ENCODE results near the gene EFCAB6.

EFCAB6 gene

DNA sequence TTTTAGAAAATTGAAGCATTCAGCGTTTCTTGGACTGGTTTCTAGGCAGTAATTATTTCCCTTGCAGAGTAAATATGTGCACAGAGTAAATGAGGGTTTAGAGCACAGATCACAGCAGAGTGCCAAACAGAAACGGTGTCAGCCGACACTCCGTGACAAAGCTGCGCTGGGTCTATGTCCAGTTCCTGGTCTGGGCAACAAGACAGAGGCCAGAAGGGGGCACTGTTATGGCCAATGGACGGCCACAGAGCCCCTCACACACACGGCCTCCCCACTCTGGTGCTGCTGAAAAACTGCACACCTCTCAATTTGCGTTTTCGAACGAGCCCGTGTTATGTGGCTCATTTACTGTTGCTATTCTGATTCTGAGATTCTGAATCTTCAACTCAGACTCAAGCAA is 219.6 kb downstream of the EFCAB6 start:
- Histone ChIP-seq H3K4me1 (ENCODE audit: insufficient read depth, low read length) (no peaks in the 10 kb centered on the region), H3K27ac (ENCODE audit: low read depth, low read length) (no peak overlapping the region), H3K4me3 (ENCODE audit: low read length) (no peak overlapping the region), H3K9me3 (ENCODE audit: insufficient read depth, low read depth, low read length) (0 out of 2 replicates have a peak, but pooled peaks cover 1% of the 10 kb centered on the region), H3K27me3 (ENCODE audit: insufficient read depth, low read length) (no peaks in the 10 kb centered on the region), H3K36me3 (ENCODE audit: insufficient read depth, low read length) (no peaks in the 10 kb centered on the region), H3K9ac (ENCODE audit: low read depth, low read length) (no peak overlapping the region)
- 77% methylated on average over 11 of the region's 11 CpGs for WGBS

DNA sequence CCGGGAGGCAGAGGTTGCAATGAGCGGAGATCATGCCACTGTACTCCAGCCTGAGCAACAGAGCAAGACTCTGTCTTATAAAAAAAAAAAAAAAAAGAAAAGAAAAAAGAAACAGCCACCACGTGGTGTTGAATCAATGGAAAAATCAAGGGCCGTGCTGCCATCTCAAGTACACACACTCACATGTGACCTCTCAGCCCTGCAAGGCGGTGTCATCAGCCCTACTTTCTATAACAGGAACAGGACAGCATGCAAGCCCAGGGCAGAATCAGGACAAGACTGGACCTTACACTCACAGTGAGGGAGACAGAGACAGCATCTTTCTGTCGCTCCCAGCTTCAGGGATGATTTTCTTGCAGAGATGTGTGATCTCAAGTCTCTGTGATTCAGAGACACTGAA is 220.7 kb downstream of the EFCAB6 start:
- Histone ChIP-seq H3K4me3 (ENCODE audit: low read length) (no peak overlapping the region), H3K4me1 (ENCODE audit: insufficient read depth, low read length) (no peaks in the 10 kb centered on the region), H3K27me3 (ENCODE audit: insufficient read depth, low read length) (no peaks in the 10 kb centered on the region), H3K36me3 (ENCODE audit: insufficient read depth, low read length) (no peaks in the 10 kb centered on the region), H3K9ac (ENCODE audit: low read depth, low read length) (no peak overlapping the region), H3K27ac (ENCODE audit: low read depth, low read length) (no peak overlapping the region), H3K9me3 (ENCODE audit: insufficient read depth, low read depth, low read length) (0 out of 2 replicates have a peak, but pooled peaks cover 5% of the 10 kb centered on the region)
- 96% methylated on average over 6 of the region's 6 CpGs for WGBS

DNA sequence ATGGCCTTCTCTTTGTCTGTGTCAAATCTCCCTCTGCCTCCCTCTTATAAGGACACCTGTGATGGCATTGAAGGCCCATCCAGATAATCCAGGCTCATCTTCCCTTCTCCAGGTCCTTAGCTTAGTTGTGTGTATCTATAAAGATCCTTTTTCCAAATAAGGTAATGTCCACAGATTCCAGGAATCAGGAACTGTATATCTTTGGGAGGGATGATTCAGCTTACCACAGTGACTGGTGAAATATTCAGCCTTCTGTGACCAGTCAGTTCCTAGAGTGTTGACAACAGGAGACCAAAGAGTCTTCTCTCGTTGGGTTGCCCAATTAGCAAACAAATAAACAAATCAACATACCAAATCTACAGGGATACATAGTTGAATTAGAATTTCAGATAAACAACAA is 224.5 kb downstream of the EFCAB6 start:
- H3K36me3 ChIP-seq (ENCODE audit: insufficient read depth, low read length) = no peaks in the 10 kb centered on the region
- no peak overlapping the region for H3K27ac ChIP-seq (ENCODE audit: low read depth, low read length)
- no peak overlapping the region for H3K9ac ChIP-seq (ENCODE audit: low read depth, low read length)
- no peaks in the 10 kb centered on the region for H3K4me1 ChIP-seq (ENCODE audit: insufficient read depth, low read length)
- H3K4me3 ChIP-seq (ENCODE audit: low read length) = no peak overlapping the region
- H3K9me3 ChIP-seq (ENCODE audit: insufficient read depth, low read depth, low read length) = peaks cover 16% of the 10 kb centered on the region; the same call in 1 of the 2 replicates
- 50% methylated on average over 1 of the region's 1 CpG for WGBS
- H3K27me3 ChIP-seq (ENCODE audit: insufficient read depth, low read length) = no peaks in the 10 kb centered on the region

DNA sequence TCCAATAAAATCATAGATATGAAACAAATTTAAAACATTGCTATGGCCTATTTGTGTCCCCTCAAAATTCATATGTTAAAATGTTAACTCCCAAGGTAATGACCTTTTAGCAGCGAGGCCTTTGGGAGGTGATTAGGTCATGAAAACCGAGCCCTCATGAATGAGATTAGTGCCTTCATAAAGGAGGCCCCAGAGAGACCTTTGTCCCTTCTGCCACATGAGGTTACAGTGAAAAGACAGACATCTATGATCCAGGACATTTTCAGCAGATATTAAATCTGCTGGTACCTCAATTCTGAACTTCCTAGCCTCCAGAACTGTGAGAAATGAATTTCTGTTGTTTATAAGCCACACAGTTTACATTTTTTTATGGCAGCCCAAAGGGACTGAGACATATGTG is 228.6 kb downstream of the EFCAB6 start:
- no peak overlapping the region for H3K4me3 ChIP-seq (ENCODE audit: low read length)
- no peaks in the 10 kb centered on the region for H3K4me1 ChIP-seq (ENCODE audit: insufficient read depth, low read length)
- 76% methylated on average over 2 of the region's 2 CpGs for WGBS
- H3K27me3 ChIP-seq (ENCODE audit: insufficient read depth, low read length) = no peaks in the 10 kb centered on the region
- H3K36me3 ChIP-seq (ENCODE audit: insufficient read depth, low read length) = no peaks in the 10 kb centered on the region
- no peak overlapping the region for H3K27ac ChIP-seq (ENCODE audit: low read depth, low read length)
- peaks cover 16% of the 10 kb centered on the region; the same call in 1 of the 2 replicates for H3K9me3 ChIP-seq (ENCODE audit: insufficient read depth, low read depth, low read length)
- no peak overlapping the region for H3K9ac ChIP-seq (ENCODE audit: low read depth, low read length)

DNA sequence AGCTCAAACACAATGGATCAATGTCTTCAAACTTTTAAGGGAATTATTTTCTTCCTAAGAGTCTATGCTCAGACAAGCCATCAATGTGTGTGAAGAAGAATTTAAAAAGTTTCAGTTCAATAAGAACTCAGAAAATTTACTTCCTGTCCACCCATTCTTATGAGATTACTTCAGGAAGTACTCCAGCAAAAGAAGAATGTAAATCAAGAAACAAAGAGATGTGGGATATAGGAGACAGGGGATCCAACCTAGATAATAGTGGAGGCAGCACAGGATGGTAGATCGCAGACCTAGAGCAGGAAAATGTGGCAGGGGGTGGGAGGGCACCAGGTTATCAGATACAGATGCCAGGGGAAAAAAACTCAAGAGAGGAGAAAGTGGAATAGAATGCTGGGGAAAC is 229.7 kb downstream of the EFCAB6 start:
- Histone ChIP-seq H3K27me3 (ENCODE audit: insufficient read depth, low read length) (no peaks in the 10 kb centered on the region), H3K4me1 (ENCODE audit: insufficient read depth, low read length) (no peaks in the 10 kb centered on the region), H3K4me3 (ENCODE audit: low read length) (no peak overlapping the region), H3K9me3 (ENCODE audit: insufficient read depth, low read depth, low read length) (peaks cover 14% of the 10 kb centered on the region; the same call in 1 of the 2 replicates), H3K36me3 (ENCODE audit: insufficient read depth, low read length) (no peaks in the 10 kb centered on the region), H3K9ac (ENCODE audit: low read depth, low read length) (no peak overlapping the region), H3K27ac (ENCODE audit: low read depth, low read length) (no peak overlapping the region)
- 88% methylated on average over 1 of the region's 1 CpG for WGBS

DNA sequence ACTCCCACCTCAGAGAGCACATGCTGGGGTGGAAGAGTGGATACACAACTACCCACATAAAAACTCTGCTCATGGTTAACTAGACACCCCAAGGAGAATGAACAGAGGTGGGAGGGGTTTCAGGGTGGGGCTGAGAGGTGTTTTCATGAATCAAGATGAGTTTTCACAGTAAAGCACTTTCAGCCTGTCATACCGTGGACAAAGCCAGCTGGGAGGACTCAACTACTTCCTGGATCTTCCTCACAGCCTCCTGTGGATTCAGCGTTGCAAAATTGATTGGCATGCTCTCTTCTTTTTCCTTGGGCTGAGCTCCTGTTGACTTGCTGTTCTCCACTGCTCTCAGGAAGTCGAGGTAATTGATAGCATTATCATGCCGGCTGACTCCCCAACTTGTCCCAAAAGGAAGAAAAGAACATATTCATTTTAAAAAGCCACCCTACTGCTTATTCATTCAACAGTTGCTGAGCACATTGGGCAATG is 231.8 kb downstream of the EFCAB6 start:
- no peaks in the 10 kb centered on the region for H3K36me3 ChIP-seq (ENCODE audit: insufficient read depth, low read length)
- no peaks in the 10 kb centered on the region for H3K4me1 ChIP-seq (ENCODE audit: insufficient read depth, low read length)
- H3K9me3 ChIP-seq (ENCODE audit: insufficient read depth, low read depth, low read length) = peaks cover 11% of the 10 kb centered on the region; the same call in 1 of the 2 replicates
- H3K27ac ChIP-seq (ENCODE audit: low read depth, low read length) = no peak overlapping the region
- no peaks in the 10 kb centered on the region for H3K27me3 ChIP-seq (ENCODE audit: insufficient read depth, low read length)
- H3K4me3 ChIP-seq (ENCODE audit: low read length) = no peak overlapping the region
- H3K9ac ChIP-seq (ENCODE audit: low read depth, low read length) = no peak overlapping the region
- WGBS = 51% methylated on average over 4 of the region's 4 CpGs

DNA sequence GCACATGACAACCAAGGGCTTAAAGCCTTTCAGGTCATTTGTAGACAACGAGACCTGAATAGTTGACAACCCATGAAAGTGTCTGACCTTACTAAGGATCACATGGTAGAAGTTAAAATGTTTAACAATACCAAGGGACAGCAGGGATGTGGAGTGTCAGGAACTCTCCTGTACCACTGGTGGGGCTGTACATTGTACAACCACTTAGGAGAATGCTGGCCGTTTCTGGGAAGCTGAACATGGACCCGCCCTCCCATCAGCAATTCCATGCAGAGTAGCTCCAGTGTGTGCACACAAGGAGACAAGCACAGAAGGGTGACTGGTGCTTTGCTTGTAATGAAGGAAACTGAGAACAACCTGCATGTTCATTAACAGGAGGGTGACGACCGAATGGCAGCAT is 237.4 kb downstream of the EFCAB6 start:
- H3K27ac ChIP-seq (ENCODE audit: low read depth, low read length) = no peak overlapping the region
- no peaks in the 10 kb centered on the region for H3K27me3 ChIP-seq (ENCODE audit: insufficient read depth, low read length)
- WGBS = 90% methylated on average over 3 of the region's 5 CpGs
- no peak overlapping the region for H3K9ac ChIP-seq (ENCODE audit: low read depth, low read length)
- no peaks in the 10 kb centered on the region for H3K9me3 ChIP-seq (ENCODE audit: insufficient read depth, low read depth, low read length)
- H3K36me3 ChIP-seq (ENCODE audit: insufficient read depth, low read length) = no peaks in the 10 kb centered on the region
- no peak overlapping the region for H3K4me3 ChIP-seq (ENCODE audit: low read length)
- H3K4me1 ChIP-seq (ENCODE audit: insufficient read depth, low read length) = 0 out of 2 replicates have a peak, but pooled peaks cover 3% of the 10 kb centered on the region

DNA sequence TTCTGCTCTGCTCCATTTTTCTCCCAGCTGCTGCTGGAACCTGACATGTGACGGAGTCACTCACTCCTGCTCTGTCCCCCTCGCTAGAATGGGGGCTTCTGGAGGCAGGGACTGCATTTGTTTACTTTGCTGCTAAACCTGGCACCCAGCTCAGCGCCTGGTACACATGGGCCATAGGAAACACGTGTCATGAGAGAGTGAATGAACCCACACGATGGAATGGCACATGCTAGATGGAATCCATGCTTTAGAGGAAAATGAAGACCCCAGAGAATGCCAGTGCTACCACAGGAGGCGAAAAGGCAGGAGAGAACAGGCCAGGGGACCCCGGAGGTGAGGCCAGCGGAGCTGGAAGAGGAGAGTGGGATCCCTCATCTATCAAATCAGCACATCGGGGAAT is 239.4 kb downstream of the EFCAB6 start:
- no peaks in the 10 kb centered on the region for H3K27me3 ChIP-seq (ENCODE audit: insufficient read depth, low read length)
- no peaks in the 10 kb centered on the region for H3K36me3 ChIP-seq (ENCODE audit: insufficient read depth, low read length)
- no peak overlapping the region for H3K4me3 ChIP-seq (ENCODE audit: low read length)
- H3K9ac ChIP-seq (ENCODE audit: low read depth, low read length) = no peak overlapping the region
- no peaks in the 10 kb centered on the region for H3K9me3 ChIP-seq (ENCODE audit: insufficient read depth, low read depth, low read length)
- WGBS = 95% methylated on average over 9 of the region's 9 CpGs
- H3K4me1 ChIP-seq (ENCODE audit: insufficient read depth, low read length) = 0 out of 2 replicates have a peak, but pooled peaks cover 3% of the 10 kb centered on the region
- H3K27ac ChIP-seq (ENCODE audit: low read depth, low read length) = no peak overlapping the region

DNA sequence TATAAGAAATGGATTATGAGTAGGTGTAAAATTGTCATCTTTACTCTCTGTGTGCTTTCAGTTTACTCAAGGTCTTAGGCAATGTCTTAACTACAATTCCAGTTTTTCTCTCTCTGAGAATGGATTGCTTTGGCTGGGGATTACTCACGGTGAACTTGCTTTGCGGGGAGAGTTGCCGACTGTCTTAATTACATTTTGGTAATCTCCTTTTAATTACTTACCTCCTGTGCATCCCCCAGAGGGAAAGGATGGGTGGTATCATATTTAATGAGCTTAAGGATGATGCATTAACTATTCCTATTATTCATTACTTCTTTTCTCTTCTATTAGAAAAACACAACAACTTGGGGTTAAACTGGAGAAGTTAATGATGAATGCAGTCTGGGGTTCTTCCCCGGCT is 240.9 kb downstream of the EFCAB6 start:
- no peak overlapping the region for H3K9ac ChIP-seq (ENCODE audit: low read depth, low read length)
- H3K36me3 ChIP-seq (ENCODE audit: insufficient read depth, low read length) = no peaks in the 10 kb centered on the region
- no peaks in the 10 kb centered on the region for H3K9me3 ChIP-seq (ENCODE audit: insufficient read depth, low read depth, low read length)
- 84% methylated on average over 1 of the region's 4 CpGs for WGBS
- 0 out of 2 replicates have a peak, but pooled peaks cover 3% of the 10 kb centered on the region for H3K4me1 ChIP-seq (ENCODE audit: insufficient read depth, low read length)
- no peaks in the 10 kb centered on the region for H3K27me3 ChIP-seq (ENCODE audit: insufficient read depth, low read length)
- H3K27ac ChIP-seq (ENCODE audit: low read depth, low read length) = no peak overlapping the region
- H3K4me3 ChIP-seq (ENCODE audit: low read length) = no peak overlapping the region

DNA sequence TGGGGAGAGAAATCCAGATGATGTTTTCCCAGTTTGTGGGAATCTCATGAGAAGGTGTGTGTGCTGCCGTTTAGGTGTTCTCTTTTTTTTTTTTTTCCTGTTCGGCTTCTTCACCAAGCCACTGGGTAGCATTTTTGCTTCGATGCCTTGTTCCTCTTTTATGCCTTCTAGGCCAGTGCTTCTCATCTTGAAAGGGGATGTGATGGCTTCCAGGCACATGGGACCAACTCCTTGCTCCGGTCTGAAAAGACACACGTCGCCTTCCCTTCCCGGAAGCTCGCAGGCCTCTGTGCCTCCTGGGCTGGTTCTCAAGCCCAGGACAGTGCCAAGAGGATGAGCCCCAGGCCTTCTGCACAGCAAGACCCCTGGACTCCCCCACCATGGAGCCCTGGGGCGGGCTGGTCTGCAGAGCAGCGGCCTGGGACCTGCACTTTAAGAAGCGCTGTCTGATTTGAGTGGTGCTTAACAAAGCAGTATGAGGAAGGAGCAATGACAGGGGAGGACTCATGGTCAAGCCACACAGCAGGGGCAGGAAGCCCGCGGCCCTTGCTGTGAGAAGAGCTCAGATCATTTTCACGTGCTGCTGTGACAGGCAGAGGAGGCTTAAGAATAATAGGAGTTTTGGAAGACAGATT is 241.5 kb downstream of the EFCAB6 start:
- Histone ChIP-seq H3K27me3 (ENCODE audit: insufficient read depth, low read length) (no peaks in the 10 kb centered on the region), H3K4me3 (ENCODE audit: low read length) (no peak overlapping the region), H3K9me3 (ENCODE audit: insufficient read depth, low read depth, low read length) (no peaks in the 10 kb centered on the region), H3K9ac (ENCODE audit: low read depth, low read length) (no peak overlapping the region), H3K36me3 (ENCODE audit: insufficient read depth, low read length) (no peaks in the 10 kb centered on the region), H3K27ac (ENCODE audit: low read depth, low read length) (no peak overlapping the region), H3K4me1 (ENCODE audit: insufficient read depth, low read length) (0 out of 2 replicates have a peak, but pooled peaks cover 3% of the 10 kb centered on the region)
- 56% methylated on average over 14 of the region's 14 CpGs for WGBS

DNA sequence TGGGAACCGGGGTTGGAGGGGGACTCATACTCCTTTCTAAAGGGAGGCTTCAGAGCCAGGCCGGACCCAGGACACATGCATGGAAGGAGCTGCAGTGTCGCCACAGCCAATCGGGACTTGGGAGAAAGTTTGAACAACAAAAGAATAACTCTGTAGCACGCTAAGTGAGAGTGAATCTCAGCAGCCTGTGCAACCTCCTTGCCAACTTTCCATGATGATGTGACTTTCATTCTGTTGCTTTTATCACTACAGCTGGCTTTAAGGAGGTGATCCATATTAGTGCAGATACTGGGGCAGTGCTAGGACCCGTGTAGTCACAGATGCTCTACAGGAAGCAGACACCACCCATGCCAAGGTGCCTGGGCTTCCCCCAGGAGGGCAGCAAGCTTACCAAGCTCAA is 243.0 kb downstream of the EFCAB6 start:
- no peaks in the 10 kb centered on the region for H3K9me3 ChIP-seq (ENCODE audit: insufficient read depth, low read depth, low read length)
- no peak overlapping the region for H3K9ac ChIP-seq (ENCODE audit: low read depth, low read length)
- 0 out of 2 replicates have a peak, but pooled peaks cover 3% of the 10 kb centered on the region for H3K4me1 ChIP-seq (ENCODE audit: insufficient read depth, low read length)
- no peak overlapping the region for H3K4me3 ChIP-seq (ENCODE audit: low read length)
- WGBS = 92% methylated on average over 6 of the region's 6 CpGs
- no peaks in the 10 kb centered on the region for H3K36me3 ChIP-seq (ENCODE audit: insufficient read depth, low read length)
- no peaks in the 10 kb centered on the region for H3K27me3 ChIP-seq (ENCODE audit: insufficient read depth, low read length)
- no peak overlapping the region for H3K27ac ChIP-seq (ENCODE audit: low read depth, low read length)
